A549 treated with CORT108297 at 1 μM for 4 hours (cell line): Measurements from ENCODE around the gene KIT. TPM values are rescaled to one million over a fixed set of nuclear protein-coding genes. Genes with fewer than 3 reads are reported as not detected.

Source experiments
- total RNA-seq: library from RNA; stranded (reverse); fragments of 200-300 nt; extraction: Qiagen RNA extraction; gene quantifications from 5 replicates; pipeline ENCODE4 v1.2.3, GENCODE V29; 2022

The KIT gene
- total RNA-seq: not detected in 5 replicates

DNA sequence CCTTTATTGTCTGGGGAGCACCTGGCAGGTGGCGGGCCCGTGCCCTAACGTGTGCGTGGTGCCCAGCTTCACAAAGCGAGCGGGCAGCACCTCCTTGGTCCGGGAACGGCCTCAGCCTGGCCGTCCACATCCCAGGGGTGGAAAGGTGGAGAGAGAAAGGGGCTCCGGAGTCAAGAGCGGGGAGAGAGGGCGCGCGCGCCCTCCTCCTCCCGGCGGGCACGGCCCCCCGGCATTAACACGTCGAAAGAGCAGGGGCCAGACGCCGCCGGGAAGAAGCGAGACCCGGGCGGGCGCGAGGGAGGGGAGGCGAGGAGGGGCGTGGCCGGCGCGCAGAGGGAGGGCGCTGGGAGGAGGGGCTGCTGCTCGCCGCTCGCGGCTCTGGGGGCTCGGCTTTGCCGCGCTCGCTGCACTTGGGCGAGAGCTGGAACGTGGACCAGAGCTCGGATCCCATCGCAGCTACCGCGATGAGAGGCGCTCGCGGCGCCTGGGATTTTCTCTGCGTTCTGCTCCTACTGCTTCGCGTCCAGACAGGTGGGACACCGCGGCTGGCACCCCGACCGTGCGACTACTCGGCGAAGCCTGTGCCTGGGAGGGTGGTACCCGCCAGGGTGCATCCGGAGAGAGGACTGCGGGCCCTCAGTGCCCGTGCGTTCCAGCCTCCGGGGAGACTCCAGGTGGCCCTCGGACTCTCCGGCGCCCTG, at the start of gene KIT:
TSS of gene KIT (plus strand) at position 407 of the 701 bp plus-strand sequence. CDS start at position 465, 58 bp downstream.

